ENCODE results near the gene PRRG4. TPM values are rescaled to one million over a fixed set of nuclear protein-coding genes. Genes with fewer than 3 reads are reported as not detected.

PRRG4 gene
- total and polyA plus RNA-seq, 2 experiments from 2014 or later = 1.6 to 1.9 TPM

DNA sequence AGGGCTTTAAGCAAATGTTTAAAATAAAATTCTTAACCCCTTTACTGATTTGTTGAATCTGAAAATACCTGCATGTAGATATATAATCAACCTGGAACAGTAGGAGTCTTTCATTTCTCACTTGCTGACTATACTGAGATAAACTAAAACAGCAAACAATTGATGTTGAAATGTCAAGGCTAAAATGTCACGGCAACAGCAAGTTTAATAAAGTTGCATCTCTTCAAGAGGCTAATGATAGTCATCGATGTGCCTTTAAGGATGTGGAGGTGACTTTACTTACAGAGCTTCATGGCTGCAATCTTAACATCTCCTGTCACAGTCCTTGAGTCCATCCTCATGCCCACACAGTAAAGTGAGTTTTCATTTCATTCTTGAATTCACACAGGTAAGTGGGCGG lies 3.6 kb upstream of the PRRG4 start (continued):
- TF ChIP-seq POLR2AphosphoS5 (IDR thresholded peaks at IDR 0.05; ENCODE audit: low read depth) (no peak), JUNB (IDR thresholded peaks at IDR 0.05; ENCODE audit: unreplicated experiment) (no peak), ZNF114 (CRISPR knock-in tag; IDR thresholded peaks at IDR 0.05) (no peak)

DNA sequence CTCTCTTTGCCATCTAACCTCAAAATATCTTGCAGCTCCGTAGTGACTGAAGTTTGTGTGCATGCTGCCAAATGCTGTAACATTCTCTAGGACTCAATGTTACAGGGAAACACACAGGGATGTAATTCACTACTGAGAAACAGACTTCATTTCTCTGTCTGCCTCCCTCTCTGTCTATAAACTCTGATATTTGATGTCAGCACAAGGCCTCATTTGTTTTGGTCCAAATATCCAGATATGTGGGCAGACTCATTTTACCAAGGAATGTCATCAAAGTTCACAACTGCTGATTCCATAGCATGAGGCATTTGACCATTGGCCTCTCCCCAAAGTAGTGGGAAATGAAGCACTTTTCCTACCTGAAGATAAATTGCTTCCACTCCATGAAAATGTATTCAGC lies 2.5 kb upstream of the PRRG4 start:
- H3K27me3 Mint-ChIP-seq (ENCODE audit: insufficient read depth, low read depth, poor library complexity) = peaks cover 18% of the 10 kb centered on the region
- Histone ChIP-seq H3K79me2 (replicated peaks; ENCODE audit: insufficient read depth) (no peaks in the 10 kb centered on the region), H3K4me2 (no peak overlapping the region), H3K27me3 (ENCODE audit: insufficient read depth) (peaks cover 26% of the 10 kb centered on the region), H3K27ac (ENCODE audit: low read depth) (no peak overlapping the region), H3K4me1 (ENCODE audit: insufficient read depth) (peaks cover 9% of the 10 kb centered on the region), H3K36me3 (ENCODE audit: insufficient read depth) (no peaks in the 10 kb centered on the region), H3F3A (replicated peaks; ENCODE audit: low read depth) (peaks cover 11% of the 10 kb centered on the region), H2AFZ (no peak overlapping the region), H3K4me3 (no peak overlapping the region), H3K9me2 (ENCODE audit: insufficient read depth) (no peaks in the 10 kb centered on the region), H4K20me1 (replicated peaks; ENCODE audit: insufficient read depth) (no peaks in the 10 kb centered on the region)
- ATAC-seq (no peak), DNase-seq (ENCODE audit: low spot score) (no peak)
- no peak overlapping the region for H3K27ac Mint-ChIP-seq
- H3K4me3 Mint-ChIP-seq = no peak overlapping the region
- H3K36me3 Mint-ChIP-seq (ENCODE audit: low read depth) = no peaks in the 10 kb centered on the region
- no peaks in the 10 kb centered on the region for H3K9me3 Mint-ChIP-seq
- no peak for TF ChIP-seq STAT1 (IDR thresholded peaks at IDR 0.05; ENCODE audit: unreplicated experiment)
- TF ChIP-seq CREB1 (CRISPR knock-in tag; IDR thresholded peaks at IDR 0.05; ENCODE audit: low read depth) = no peak
- TF ChIP-seq EZH2 (IDR thresholded peaks at IDR 0.05; ENCODE audit: low read depth, unreplicated experiment) = no peak
- TF ChIP-seq, protein P1, sequence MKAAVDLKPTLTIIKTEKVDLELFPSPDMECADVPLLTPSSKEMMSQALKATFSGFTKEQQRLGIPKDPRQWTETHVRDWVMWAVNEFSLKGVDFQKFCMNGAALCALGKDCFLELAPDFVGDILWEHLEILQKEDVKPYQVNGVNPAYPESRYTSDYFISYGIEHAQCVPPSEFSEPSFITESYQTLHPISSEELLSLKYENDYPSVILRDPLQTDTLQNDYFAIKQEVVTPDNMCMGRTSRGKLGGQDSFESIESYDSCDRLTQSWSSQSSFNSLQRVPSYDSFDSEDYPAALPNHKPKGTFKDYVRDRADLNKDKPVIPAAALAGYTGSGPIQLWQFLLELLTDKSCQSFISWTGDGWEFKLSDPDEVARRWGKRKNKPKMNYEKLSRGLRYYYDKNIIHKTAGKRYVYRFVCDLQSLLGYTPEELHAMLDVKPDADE (IDR thresholded peaks at IDR 0.05) = no peak
- TF ChIP-seq EZH2phosphoT487 (IDR thresholded peaks at IDR 0.05; ENCODE audit: unreplicated experiment) = no peak
- TF ChIP-seq POLR2AphosphoS5 (IDR thresholded peaks at IDR 0.05; ENCODE audit: low read depth) = no peak
- TF ChIP-seq, protein P2, sequence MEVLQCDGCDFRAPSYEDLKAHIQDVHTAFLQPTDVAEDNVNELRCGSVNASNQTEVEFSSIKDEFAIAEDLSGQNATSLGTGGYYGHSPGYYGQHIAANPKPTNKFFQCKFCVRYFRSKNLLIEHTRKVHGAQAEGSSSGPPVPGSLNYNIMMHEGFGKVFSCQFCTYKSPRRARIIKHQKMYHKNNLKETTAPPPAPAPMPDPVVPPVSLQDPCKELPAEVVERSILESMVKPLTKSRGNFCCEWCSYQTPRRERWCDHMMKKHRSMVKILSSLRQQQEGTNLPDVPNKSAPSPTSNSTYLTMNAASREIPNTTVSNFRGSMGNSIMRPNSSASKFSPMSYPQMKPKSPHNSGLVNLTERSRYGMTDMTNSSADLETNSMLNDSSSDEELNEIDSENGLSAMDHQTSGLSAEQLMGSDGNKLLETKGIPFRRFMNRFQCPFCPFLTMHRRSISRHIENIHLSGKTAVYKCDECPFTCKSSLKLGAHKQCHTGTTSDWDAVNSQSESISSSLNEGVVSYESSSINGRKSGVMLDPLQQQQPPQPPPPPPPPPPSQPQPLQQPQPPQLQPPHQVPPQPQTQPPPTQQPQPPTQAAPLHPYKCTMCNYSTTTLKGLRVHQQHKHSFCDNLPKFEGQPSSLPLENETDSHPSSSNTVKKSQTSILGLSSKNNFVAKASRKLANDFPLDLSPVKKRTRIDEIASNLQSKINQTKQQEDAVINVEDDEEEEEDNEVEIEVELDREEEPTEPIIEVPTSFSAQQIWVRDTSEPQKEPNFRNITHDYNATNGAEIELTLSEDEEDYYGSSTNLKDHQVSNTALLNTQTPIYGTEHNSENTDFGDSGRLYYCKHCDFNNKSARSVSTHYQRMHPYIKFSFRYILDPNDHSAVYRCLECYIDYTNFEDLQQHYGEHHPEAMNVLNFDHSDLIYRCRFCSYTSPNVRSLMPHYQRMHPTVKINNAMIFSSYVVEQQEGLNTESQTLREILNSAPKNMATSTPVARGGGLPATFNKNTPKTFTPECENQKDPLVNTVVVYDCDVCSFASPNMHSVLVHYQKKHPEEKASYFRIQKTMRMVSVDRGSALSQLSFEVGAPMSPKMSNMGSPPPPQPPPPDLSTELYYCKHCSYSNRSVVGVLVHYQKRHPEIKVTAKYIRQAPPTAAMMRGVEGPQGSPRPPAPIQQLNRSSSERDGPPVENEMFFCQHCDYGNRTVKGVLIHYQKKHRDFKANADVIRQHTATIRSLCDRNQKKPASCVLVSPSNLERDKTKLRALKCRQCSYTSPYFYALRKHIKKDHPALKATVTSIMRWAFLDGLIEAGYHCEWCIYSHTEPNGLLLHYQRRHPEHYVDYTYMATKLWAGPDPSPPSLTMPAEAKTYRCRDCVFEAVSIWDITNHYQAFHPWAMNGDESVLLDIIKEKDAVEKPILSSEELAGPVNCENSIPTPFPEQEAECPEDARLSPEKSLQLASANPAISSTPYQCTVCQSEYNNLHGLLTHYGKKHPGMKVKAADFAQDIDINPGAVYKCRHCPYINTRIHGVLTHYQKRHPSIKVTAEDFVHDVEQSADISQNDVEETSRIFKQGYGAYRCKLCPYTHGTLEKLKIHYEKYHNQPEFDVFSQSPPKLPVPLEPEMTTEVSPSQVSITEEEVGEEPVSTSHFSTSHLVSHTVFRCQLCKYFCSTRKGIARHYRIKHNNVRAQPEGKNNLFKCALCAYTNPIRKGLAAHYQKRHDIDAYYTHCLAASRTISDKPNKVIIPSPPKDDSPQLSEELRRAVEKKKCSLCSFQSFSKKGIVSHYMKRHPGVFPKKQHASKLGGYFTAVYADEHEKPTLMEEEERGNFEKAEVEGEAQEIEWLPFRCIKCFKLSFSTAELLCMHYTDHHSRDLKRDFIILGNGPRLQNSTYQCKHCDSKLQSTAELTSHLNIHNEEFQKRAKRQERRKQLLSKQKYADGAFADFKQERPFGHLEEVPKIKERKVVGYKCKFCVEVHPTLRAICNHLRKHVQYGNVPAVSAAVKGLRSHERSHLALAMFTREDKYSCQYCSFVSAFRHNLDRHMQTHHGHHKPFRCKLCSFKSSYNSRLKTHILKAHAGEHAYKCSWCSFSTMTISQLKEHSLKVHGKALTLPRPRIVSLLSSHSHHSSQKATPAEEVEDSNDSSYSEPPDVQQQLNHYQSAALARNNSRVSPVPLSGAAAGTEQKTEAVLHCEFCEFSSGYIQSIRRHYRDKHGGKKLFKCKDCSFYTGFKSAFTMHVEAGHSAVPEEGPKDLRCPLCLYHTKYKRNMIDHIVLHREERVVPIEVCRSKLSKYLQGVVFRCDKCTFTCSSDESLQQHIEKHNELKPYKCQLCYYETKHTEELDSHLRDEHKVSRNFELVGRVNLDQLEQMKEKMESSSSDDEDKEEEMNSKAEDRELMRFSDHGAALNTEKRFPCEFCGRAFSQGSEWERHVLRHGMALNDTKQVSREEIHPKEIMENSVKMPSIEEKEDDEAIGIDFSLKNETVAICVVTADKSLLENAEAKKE (CRISPR knock-in tag; IDR thresholded peaks at IDR 0.05) = no peak
- no peak for TF ChIP-seq JUNB (IDR thresholded peaks at IDR 0.05; ENCODE audit: unreplicated experiment)
- no peak for TF ChIP-seq ZNF331 (CRISPR knock-in tag; IDR thresholded peaks at IDR 0.05; ENCODE audit: low read depth)
- no peak for TF ChIP-seq NANOG (IDR thresholded peaks at IDR 0.05; ENCODE audit: borderline replicate concordance)
- TF ChIP-seq, protein P3, sequence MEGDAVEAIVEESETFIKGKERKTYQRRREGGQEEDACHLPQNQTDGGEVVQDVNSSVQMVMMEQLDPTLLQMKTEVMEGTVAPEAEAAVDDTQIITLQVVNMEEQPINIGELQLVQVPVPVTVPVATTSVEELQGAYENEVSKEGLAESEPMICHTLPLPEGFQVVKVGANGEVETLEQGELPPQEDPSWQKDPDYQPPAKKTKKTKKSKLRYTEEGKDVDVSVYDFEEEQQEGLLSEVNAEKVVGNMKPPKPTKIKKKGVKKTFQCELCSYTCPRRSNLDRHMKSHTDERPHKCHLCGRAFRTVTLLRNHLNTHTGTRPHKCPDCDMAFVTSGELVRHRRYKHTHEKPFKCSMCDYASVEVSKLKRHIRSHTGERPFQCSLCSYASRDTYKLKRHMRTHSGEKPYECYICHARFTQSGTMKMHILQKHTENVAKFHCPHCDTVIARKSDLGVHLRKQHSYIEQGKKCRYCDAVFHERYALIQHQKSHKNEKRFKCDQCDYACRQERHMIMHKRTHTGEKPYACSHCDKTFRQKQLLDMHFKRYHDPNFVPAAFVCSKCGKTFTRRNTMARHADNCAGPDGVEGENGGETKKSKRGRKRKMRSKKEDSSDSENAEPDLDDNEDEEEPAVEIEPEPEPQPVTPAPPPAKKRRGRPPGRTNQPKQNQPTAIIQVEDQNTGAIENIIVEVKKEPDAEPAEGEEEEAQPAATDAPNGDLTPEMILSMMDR (conservative IDR thresholded peaks at IDR 0.05; ENCODE audit: low read depth in 2 of 2) = no peak
- peaks cover 7% of the 10 kb centered on the region; the same call in 2 of the 3 replicates for H3K4me1 Mint-ChIP-seq
